HepG2 (cell line): ENCODE measurements around the gene HSP90AB1. TPM values are rescaled to one million over a fixed set of nuclear protein-coding genes. Genes with fewer than 3 reads are reported as not detected.

Experiments
- DDIT3 ChIP-seq: sonication (generic); formaldehyde crosslinking; IDR thresholded peaks from 2 replicates; pipeline ENCODE4 v1.4.0; 2020; ENCODE audit warnings: mild to moderate bottlenecking, missing genetic modification reagents
- NFKB2 ChIP-seq: sonication (generic); formaldehyde crosslinking; IDR thresholded peaks from 2 replicates; pipeline ENCODE4 v1.4.0; 2020; ENCODE audit warnings: missing genetic modification reagents, borderline replicate concordance
- SATB2 ChIP-seq: sonication (generic); formaldehyde crosslinking; IDR thresholded peaks from 2 replicates; pipeline ENCODE4 v1.5.0; 2020; ENCODE audit warnings: missing genetic modification reagents
- TCF7L2 ChIP-seq: IDR thresholded peaks from 2 replicates; pipeline ENCODE4 v1.6.1; 2011; ENCODE audit warnings: mild to moderate bottlenecking, low read depth, low read length, moderate library complexity
- THAP11 ChIP-seq: IDR thresholded peaks from 2 replicates; pipeline ENCODE4 v1.6.1; 2016; ENCODE audit warnings: missing biosample characterization, missing genetic modification reagents
- ZBTB46 ChIP-seq: sonication (generic); formaldehyde crosslinking; IDR thresholded peaks from 2 replicates; pipeline ENCODE4 v1.4.0; 2020; ENCODE audit warnings: mild to moderate bottlenecking, missing genetic modification reagents, borderline replicate concordance
- ZFP36L2 ChIP-seq: sonication (generic); formaldehyde crosslinking; IDR thresholded peaks from 2 replicates; pipeline ENCODE4 v1.4.0; 2020; ENCODE audit warnings: missing genetic modification reagents
- ZNF205 ChIP-seq: IDR thresholded peaks from 2 replicates; pipeline ENCODE4 v1.6.1; 2018; ENCODE audit warnings: missing biosample characterization, missing genetic modification reagents
- ZNF296 ChIP-seq: sonication (generic); formaldehyde crosslinking; conservative IDR thresholded peaks from 2 replicates; pipeline ENCODE4 v1.5.0; 2020; ENCODE audit warnings: mild to moderate bottlenecking, missing genetic modification reagents
- ZNF343 ChIP-seq: sonication (generic); formaldehyde crosslinking; IDR thresholded peaks from 2 replicates; pipeline ENCODE4 v1.4.0; 2020; ENCODE audit warnings: mild to moderate bottlenecking, missing genetic modification reagents
- ZNF350 ChIP-seq: sonication (generic); formaldehyde crosslinking; IDR thresholded peaks from 2 replicates; pipeline ENCODE4 v1.4.0; 2020; ENCODE audit warnings: mild to moderate bottlenecking, low read depth, missing genetic modification reagents, borderline replicate concordance
- ZNF567 ChIP-seq: sonication (generic); formaldehyde crosslinking; IDR thresholded peaks from 2 replicates; pipeline ENCODE4 v1.8.1; 2023; ENCODE audit warnings: mild to moderate bottlenecking, missing genetic modification reagents, borderline replicate concordance
- ZNF589 ChIP-seq: sonication (generic); formaldehyde crosslinking; conservative IDR thresholded peaks from 2 replicates; pipeline ENCODE4 v1.8.0; 2022; ENCODE audit warnings: mild to moderate bottlenecking, moderate library complexity, missing genetic modification reagents
- ZNF609 ChIP-seq: sonication (generic); formaldehyde crosslinking; IDR thresholded peaks from 2 replicates; pipeline ENCODE4 v1.4.0; 2020; ENCODE audit warnings: mild to moderate bottlenecking, missing genetic modification reagents, borderline replicate concordance
- ZNF883 ChIP-seq: sonication (generic); formaldehyde crosslinking; IDR thresholded peaks from 2 replicates; pipeline ENCODE4 v1.5.1; 2020; ENCODE audit warnings: mild to moderate bottlenecking, missing genetic modification reagents; ENCODE audit errors: not compliant biosample characterization
- polyA plus RNA-seq, 8 experiments: library from polyadenylated mRNA; depleted of rRNA in 3 of 8; stranded (reverse) in 7 of 8; unstranded in 1 of 8; fragments of >200 nt; fragmentation: Illumina TruSeq in 4 of 8; extraction: Trizol in 4 of 8; gene quantifications; 2 replicates each; pipeline versions ENCODE4 v1.2.1 to v1.2.3, GENCODE V29; 2011 to 2016; ENCODE audit warnings: low read depth in 4 of 8, missing spikeins in 1 of 8, mixed read lengths in 1 of 8; ENCODE audit not compliant: insufficient read depth in 1 of 8
- total RNA-seq, 5 experiments: library from RNA; depleted of rRNA; stranded (reverse); fragments of >200 nt; fragmentation: Illumina TruSeq; extraction: Trizol; gene quantifications; 2 replicates each; pipeline ENCODE4 v1.2.3, GENCODE V29; 2016; ENCODE audit warnings: low read depth in 1 of 5
- TF ChIP-seq, protein P1 (sequence below): sonication (generic); formaldehyde crosslinking; IDR thresholded peaks from 2 replicates; pipeline ENCODE4 v1.5.0; 2020; ENCODE audit warnings: missing genetic modification reagents
- TF ChIP-seq, protein P2 (sequence below): sonication (generic); formaldehyde crosslinking; conservative IDR thresholded peaks from 2 replicates; pipeline ENCODE4 v1.4.0; 2020; ENCODE audit warnings: missing genetic modification reagents

The HSP90AB1 gene
- total and polyA plus RNA-seq, 2 of the 13 experiments (the other 11 are each of a cell fraction or from before 2014, with no cell fraction given): 1,325 to 1,472 TPM

DNA sequence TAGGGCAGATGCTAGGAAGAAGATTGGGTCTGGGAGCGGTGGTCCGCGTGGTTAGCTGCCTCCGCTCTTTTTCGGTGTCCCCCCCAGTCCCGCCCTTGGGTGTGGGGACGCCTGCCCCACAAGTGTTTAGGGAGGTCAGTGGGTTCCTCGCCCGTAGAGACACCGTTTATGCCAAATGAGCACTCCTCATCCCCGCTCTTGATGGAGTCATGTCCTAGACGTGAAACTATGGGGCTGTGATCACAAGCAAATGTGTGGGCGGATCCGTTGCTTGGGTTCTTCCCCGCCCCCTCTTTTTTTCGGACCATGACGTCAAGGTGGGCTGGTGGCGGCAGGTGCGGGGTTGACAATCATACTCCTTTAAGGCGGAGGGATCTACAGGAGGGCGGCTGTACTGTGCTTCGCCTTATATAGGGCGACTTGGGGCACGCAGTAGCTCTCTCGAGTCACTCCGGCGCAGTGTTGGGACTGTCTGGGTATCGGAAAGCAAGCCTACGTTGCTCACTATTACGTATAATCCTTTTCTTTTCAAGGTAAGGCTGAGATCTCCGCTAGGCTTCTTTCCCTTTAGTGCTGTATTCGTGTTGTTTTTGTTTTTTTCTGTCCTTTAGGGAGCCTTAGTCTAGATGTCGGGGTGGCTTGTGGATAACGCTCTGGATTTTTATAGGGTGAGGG, at the start of gene HSP90AB1 (continued):
- TF ChIP-seq, protein P1, sequence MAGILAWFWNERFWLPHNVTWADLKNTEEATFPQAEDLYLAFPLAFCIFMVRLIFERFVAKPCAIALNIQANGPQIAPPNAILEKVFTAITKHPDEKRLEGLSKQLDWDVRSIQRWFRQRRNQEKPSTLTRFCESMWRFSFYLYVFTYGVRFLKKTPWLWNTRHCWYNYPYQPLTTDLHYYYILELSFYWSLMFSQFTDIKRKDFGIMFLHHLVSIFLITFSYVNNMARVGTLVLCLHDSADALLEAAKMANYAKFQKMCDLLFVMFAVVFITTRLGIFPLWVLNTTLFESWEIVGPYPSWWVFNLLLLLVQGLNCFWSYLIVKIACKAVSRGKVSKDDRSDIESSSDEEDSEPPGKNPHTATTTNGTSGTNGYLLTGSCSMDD (CRISPR knock-in tag): no peak
- peak; percentile 82 for TF ChIP-seq THAP11 (CRISPR knock-in tag)
- no peak for TF ChIP-seq TCF7L2
- TF ChIP-seq ZBTB46 (CRISPR knock-in tag): 0 out of 2 replicates have a peak, but pooled peaks have one; percentile 77
- TF ChIP-seq, protein P2, sequence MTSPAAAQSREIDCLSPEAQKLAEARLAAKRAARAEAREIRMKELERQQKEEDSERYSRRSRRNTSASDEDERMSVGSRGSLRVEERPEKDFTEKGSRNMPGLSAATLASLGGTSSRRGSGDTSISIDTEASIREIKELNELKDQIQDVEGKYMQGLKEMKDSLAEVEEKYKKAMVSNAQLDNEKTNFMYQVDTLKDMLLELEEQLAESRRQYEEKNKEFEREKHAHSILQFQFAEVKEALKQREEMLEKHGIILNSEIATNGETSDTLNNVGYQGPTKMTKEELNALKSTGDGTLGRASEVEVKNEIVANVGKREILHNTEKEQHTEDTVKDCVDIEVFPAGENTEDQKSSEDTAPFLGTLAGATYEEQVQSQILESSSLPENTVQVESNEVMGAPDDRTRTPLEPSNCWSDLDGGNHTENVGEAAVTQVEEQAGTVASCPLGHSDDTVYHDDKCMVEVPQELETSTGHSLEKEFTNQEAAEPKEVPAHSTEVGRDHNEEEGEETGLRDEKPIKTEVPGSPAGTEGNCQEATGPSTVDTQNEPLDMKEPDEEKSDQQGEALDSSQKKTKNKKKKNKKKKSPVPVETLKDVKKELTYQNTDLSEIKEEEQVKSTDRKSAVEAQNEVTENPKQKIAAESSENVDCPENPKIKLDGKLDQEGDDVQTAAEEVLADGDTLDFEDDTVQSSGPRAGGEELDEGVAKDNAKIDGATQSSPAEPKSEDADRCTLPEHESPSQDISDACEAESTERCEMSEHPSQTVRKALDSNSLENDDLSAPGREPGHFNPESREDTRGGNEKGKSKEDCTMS (CRISPR knock-in tag): no peak; the same call in 1 of the 2 replicates
- no peak; the same call in 1 of the 2 replicates for TF ChIP-seq NFKB2
- TF ChIP-seq ZNF350: peak; percentile 46
- peak; percentile 18; the same call in 1 of the 2 replicates for TF ChIP-seq ZNF296 (CRISPR knock-in tag)
- TF ChIP-seq SATB2: peak; percentile 62
- TF ChIP-seq ZNF883 (CRISPR knock-in tag): no peak
- no peak for TF ChIP-seq ZNF343 (CRISPR knock-in tag)
- TF ChIP-seq ZNF205: peak; percentile 45; the same call in 1 of the 2 replicates
- TF ChIP-seq ZNF589: peak; percentile 73
- TF ChIP-seq ZFP36L2 (CRISPR knock-in tag): no peak
- no peak; the same call in 1 of the 2 replicates for TF ChIP-seq ZNF567 (CRISPR knock-in tag)
- no peak for TF ChIP-seq ZNF609 (CRISPR knock-in tag)
- TF ChIP-seq DDIT3 (CRISPR knock-in tag): no peak
